ENCODE measurements around the gene CFAP54.

- no peak for TF ChIP-seq CTCF (IDR thresholded peaks at IDR 0.05)
- TF ChIP-seq POLR2AphosphoS5 (IDR thresholded peaks at IDR 0.05), result no peak
Observed at GRCh38 chr12:96752211-96752610, 262.8 kb downstream of the CFAP54 start.
